ENCODE measurements around the gene REM2.

GRCh38 chr14:22848351-22849164, 34.5 kb upstream of the REM2 start:
- TF ChIP-seq MAZ (IDR thresholded peaks at IDR 0.05; ENCODE audit: borderline replicate concordance, low read depth, low read length) (peak; percentile 80; the same call in 1 of the 2 replicates), CTCF (conservative IDR thresholded peaks at IDR 0.05; ENCODE audit: low read depth, low read length) (no peak), CEBPB (IDR thresholded peaks at IDR 0.05; ENCODE audit: low read depth, low read length) (peak; percentile 51), POLR2A (IDR thresholded peaks at IDR 0.05; ENCODE audit: low read depth, low read length) (peak; percentile 8), NFE2L2 (IDR thresholded peaks at IDR 0.05; ENCODE audit: low read depth, low read length) (peak; percentile 29; the same call in 1 of the 2 replicates), RCOR1 (IDR thresholded peaks at IDR 0.05; ENCODE audit: insufficient replicate concordance, low read length) (no peak), MAFK (IDR thresholded peaks at IDR 0.05; ENCODE audit: low read depth, low read length) (peak; percentile 92), SMC3 (IDR thresholded peaks at IDR 0.05; ENCODE audit: low read depth, low read length) (no peak)
